GM19023 (cell line): ENCODE results near the gene ZNF350.
"Not testable (repeated sequence)": the region's sequence is repeated elsewhere in the genome, so short reads cannot be mapped to it uniquely, and the experiment has no call there.

ENCODE experiments used
- ATAC-seq: cut with Tn5 transposase; IDR thresholded peaks from one replicate; pipeline ENCODE4 v1.9.1; 2021; ENCODE audit warnings: mild to moderate bottlenecking, moderate library complexity; ENCODE audit not compliant: unreplicated experiment

Gene ZNF350

GRCh38 chr19:51975787-51976186, 10.9 kb downstream of the ZNF350 start:
- not testable (repeated sequence) for ATAC-seq

GRCh38 chr19:51971624-51972023, 15.0 kb downstream of the ZNF350 start:
- no peak for ATAC-seq

GRCh38 chr19:51970718-51971117, 15.9 kb downstream of the ZNF350 start:
- ATAC-seq, result no peak

GRCh38 chr19:51965583-51965982, 21.1 kb downstream of the ZNF350 start:
- ATAC-seq, result no peak

- not testable (repeated sequence) for ATAC-seq
These were observed 25.9 kb downstream of the ZNF350 start for GRCh38 chr19:51960621-51961233.

GRCh38 chr19:51959791-51960190, 26.8 kb downstream of the ZNF350 start:
- no peak for ATAC-seq

GRCh38 chr19:51957846-51958245, 28.8 kb downstream of the ZNF350 start:
- ATAC-seq, result not testable (repeated sequence)

GRCh38 chr19:51948975-51949374, 37.7 kb downstream of the ZNF350 start:
- ATAC-seq, result no peak

- ATAC-seq, result no peak
These were observed 40.0 kb downstream of the ZNF350 start for GRCh38 chr19:51946602-51947001.

GRCh38 chr19:51944798-51945552, 41.7 kb downstream of the ZNF350 start:
- ATAC-seq, result no peak

GRCh38 chr19:51938936-51939335, 47.7 kb downstream of the ZNF350 start:
- ATAC-seq, result no peak

- no peak for ATAC-seq
These were observed 54.7 kb downstream of the ZNF350 start for GRCh38 chr19:51931921-51932320.

GRCh38 chr19:51927859-51928258, 58.8 kb downstream of the ZNF350 start:
- ATAC-seq, result no peak

- ATAC-seq, result peak; percentile 81
These were observed 59.6 kb downstream of the ZNF350 start, which contains the start of gene ZNF613 for GRCh38 chr19:51926784-51927741. Gene ZNF613 (plus strand): TSS chr19:51927472. CDS start chr19:51936221, 8,749 bp downstream.

GRCh38 chr19:51926426-51926783, 60.2 kb downstream of the ZNF350 start:
- peak; percentile 4 for ATAC-seq

GRCh38 chr19:51921949-51922348, 64.7 kb downstream of the ZNF350 start:
- no peak for ATAC-seq

- no peak for ATAC-seq
These were observed 67.0 kb downstream of the ZNF350 start for GRCh38 chr19:51919606-51920005.

- no peak for ATAC-seq
These were observed 70.5 kb downstream of the ZNF350 start for GRCh38 chr19:51916167-51916566.

- no peak for ATAC-seq
These were observed 71.2 kb downstream of the ZNF350 start for GRCh38 chr19:51915324-51915867.
